HG03108 (cell line): ENCODE measurements around the gene CDH23.
A peak's percentile ranks its signal among the peaks of the same experiment; 100 is the strongest.

Experiments
- ATAC-seq: cut with Tn5 transposase; IDR thresholded peaks from one replicate; pipeline ENCODE4 v1.9.1; 2021; ENCODE audit warnings: moderate library complexity; ENCODE audit not compliant: unreplicated experiment

CDH23 gene

DNA sequence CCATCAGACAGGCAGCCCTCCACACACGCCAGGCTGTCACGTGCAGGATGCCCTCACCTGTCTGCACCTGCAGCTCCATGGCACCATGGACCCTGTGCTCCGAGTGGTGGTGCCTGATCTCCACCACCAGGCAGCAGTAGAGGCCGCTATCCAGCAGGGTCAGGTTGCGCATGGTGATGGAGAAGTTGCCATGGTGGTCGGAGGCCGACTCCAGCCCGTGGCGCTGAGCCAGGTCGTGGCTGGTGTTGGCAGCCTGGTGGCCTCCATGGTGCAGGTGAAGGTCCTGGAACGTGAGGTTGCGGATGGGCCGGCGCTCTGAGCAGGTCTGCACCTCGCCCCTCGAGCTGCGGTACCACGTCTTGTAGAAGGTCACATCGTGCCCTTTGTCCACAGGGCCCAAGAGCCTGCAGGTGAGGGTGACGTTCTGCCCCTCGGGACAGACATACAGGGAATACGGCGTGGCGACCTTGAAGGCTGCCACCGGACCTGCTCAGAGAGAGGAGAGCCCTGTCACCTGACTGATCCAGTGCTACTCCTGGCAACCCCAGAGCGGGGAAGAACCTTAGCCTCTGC is 364.9 kb downstream of the CDH23 start:
- no peak for ATAC-seq

GRCh38 chr10:71762324-71762723 is 365.6 kb downstream of the CDH23 start:
- ATAC-seq = no peak

- no peak for ATAC-seq
These were observed 366.8 kb downstream of the CDH23 start for GRCh38 chr10:71763352-71764127.

- no peak for ATAC-seq
These were observed 368.6 kb downstream of the CDH23 start for GRCh38 chr10:71765176-71765904.

GRCh38 chr10:71765906-71766716 is 369.4 kb downstream of the CDH23 start:
- no peak for ATAC-seq

GRCh38 chr10:71766717-71767419 is 370.1 kb downstream of the CDH23 start:
- no peak for ATAC-seq

DNA sequence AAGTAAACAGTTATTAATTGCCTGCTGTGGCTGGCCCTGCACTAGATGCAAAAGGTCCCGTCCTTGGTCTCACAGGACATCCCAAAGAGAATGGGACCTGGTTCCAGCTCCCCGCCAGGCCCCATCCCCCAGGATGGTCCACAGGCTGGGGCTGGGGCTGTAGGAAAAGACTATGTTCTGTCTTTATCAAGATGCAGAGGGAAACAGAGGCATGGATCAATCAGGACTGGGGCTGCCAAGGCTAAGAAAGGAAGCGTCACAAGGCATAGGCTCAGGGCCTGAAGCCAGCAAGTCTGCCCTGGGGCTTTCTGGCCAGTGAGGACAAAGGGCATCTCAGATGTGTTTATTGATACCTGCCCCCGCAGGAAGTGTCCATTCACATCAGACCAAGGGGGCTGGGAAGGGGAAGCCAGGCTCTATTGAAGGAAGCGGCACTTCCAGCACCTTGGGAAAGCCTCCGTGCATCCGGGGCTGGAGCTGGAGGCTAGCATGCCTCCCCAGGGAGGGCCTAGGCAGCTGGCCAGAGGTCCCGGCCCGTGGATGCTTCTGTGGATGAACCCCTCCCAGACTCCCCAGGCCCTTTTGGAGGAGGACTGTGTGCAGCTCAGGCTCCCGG is 370.8 kb downstream of the CDH23 start:
- no peak for ATAC-seq

- peak; percentile 14 for ATAC-seq
These were observed 372.6 kb downstream of the CDH23 start for GRCh38 chr10:71769279-71769823.

DNA sequence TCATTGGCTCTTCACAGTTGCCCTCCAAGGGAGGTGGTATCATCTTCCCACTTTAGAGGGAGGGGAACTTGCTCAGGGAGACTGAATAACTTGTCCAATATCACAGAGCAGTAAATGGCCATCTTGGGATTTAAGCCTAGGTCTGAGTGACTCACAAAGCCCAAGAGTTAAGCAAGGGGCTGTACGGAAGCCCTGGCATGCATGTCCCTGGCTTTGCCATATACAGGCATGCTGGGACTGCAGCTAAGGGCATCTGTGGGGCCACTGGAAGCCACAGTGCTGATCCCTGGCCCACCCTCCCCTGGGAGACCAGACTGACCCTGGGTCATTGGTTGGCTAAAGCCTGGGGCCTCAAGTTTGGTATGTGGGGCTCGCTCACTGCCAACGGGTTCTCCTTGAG is 373.5 kb downstream of the CDH23 start:
- ATAC-seq = no peak

DNA sequence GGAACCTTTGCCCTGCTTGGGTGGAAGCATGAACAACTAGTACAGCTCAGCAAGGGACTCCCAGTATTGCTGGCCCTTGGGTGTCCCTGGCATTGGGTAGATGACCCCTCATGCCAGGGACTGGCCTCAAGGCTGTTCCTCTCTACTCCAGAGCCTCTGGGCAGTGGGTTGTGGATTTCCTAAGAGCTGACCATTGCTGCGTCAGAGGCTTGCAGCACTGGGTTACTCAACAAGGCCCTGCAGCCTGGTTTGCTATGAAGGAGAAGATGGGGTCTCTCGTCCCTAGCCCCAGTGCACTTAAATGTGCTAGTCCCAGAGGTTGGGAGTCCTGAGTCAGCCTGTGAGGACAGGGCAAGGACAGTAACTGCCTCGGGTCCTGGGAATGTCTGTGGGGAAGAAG is 374.1 kb downstream of the CDH23 start:
- ATAC-seq = no peak

GRCh38 chr10:71771204-71771603 is 374.5 kb downstream of the CDH23 start:
- ATAC-seq = no peak

- ATAC-seq = no peak
These were observed 375.3 kb downstream of the CDH23 start for GRCh38 chr10:71771821-71772617.

GRCh38 chr10:71772832-71773220 is 376.1 kb downstream of the CDH23 start:
- no peak for ATAC-seq

GRCh38 chr10:71773221-71773971 is 376.7 kb downstream of the CDH23 start, which contains the start of gene VSIR:
Gene VSIR (minus strand): TSS chr10:71773520. CDS start chr10:71773439, 81 bp downstream.
- peak; percentile 59 for ATAC-seq

GRCh38 chr10:71774916-71775702 is 378.4 kb downstream of the CDH23 start:
- no peak for ATAC-seq

DNA sequence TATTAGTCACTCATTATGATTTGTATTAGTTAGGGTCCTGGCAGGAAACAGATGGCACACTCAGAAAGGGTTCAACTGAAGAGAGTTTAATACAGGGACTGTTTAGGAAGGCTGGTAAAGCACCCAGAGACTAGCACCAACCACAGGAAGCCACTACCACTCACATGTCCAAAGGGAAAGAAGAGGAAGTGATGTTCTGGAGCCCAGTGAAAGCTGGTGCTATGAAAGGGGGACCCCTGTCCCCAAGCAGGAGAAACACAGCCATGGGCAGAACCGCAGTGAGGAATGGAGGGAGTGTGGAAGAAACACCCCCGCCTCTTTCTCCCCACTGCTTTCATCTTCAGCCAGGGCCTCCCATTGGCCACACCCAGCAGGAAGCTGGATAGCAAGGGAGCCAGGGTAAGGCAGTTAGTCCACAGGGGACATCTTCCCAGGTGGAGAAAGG is 379.8 kb downstream of the CDH23 start:
- no peak for ATAC-seq

DNA sequence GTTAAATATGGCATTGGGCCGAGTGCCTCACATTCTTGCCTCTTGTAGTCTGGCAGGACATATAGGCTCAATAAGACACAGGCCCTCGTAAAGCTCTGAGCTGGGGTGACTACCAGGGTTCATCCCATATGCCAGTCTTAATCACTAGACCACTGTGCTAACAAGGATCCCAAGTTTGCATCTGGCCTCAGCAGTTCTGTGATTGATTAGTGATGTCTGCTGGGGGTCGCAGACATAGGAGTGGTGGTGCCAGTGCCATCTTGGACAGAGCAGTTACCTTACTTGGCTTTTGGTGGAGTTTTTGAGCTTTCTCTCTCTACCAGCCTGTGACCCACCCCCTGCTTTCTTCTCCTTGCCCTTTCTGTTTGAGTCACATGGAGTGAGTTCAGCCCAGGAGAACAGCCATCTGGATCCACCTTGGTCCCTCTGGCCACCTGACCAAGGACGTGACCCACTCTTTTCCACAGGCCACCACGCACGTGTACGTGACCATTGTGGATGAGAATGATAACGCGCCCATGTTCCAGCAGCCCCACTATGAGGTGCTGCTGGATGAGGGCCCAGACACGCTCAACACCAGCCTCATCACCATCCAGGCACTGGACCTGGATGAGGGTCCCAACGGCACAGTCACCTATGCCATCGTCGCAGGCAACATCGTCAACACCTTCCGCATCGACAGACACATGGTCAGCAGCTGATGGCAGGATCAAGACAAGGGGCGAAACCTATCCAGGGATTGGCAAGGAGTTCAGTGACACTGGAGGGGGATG is 380.7 kb downstream of the CDH23 start:
- no peak for ATAC-seq
